Spleen (tissue), 11 donors: ENCODE data around the gene ARTN. TPM values are rescaled to one million over a fixed set of nuclear protein-coding genes. Genes with fewer than 3 reads are reported as not detected.

Source experiments
- DNase-seq: peaks from one replicate; pipeline ENCODE4 v3.0.0-alpha.2; 2020
- H3K27ac ChIP-seq, 8 donors: fragments of 200-600 bp; sonication (generic) in 7 of 8; 1 replicate in 4 of 8; 2 replicates in 4 of 8; pipeline versions ENCODE4 v1.5.0 to v1.8.0; 2016 to 2021; ENCODE audit warnings: inconsistent platforms in 4 of 8, mild to moderate bottlenecking in 4 of 8, moderate library complexity in 1 of 8
- H3K27me3 ChIP-seq, 7 donors: fragments of 200-600 bp; sonication (generic) in 6 of 7; replicated peaks in 1 of 7; 1 replicate in 4 of 7; 2 replicates in 3 of 7; pipeline versions ENCODE4 v1.5.0 to v1.8.0; 2016 to 2021; ENCODE audit warnings: inconsistent platforms in 3 of 7, mild to moderate bottlenecking in 1 of 7
- H3K36me3 ChIP-seq, 6 donors: fragments of 200-600 bp; sonication (generic) in 5 of 6; 1 replicate in 4 of 6; 2 replicates in 2 of 6; pipeline versions ENCODE4 v1.5.0 to v1.8.0; 2016 to 2021; ENCODE audit warnings: inconsistent platforms in 2 of 6
- H3K4me1 ChIP-seq, 6 donors: fragments of 200-600 bp; sonication (generic) in 5 of 6; 1 replicate in 3 of 6; 2 replicates in 3 of 6; pipeline versions ENCODE4 v1.5.0 to v1.8.0; 2016 to 2021; ENCODE audit warnings: inconsistent platforms in 3 of 6
- H3K4me3 ChIP-seq, 8 donors: fragments of 200-600 bp; sonication (generic) in 7 of 8; 1 replicate in 4 of 8; 2 replicates in 4 of 8; pipeline versions ENCODE4 v1.5.0 to v1.8.0; 2016 to 2021; ENCODE audit warnings: inconsistent platforms in 4 of 8, mild to moderate bottlenecking in 4 of 8, moderate library complexity in 2 of 8
- H3K9me3 ChIP-seq, 8 donors: fragments of 200-600 bp; sonication (generic) in 7 of 8; 1 replicate in 4 of 8; 2 replicates in 4 of 8; pipeline versions ENCODE4 v1.5.0 to v1.8.0; 2016 to 2021; ENCODE audit warnings: inconsistent platforms in 4 of 8
- POLR2A ChIP-seq, 3 donors: fragments of 450-650 bp; IDR thresholded peaks; one replicate each; pipeline ENCODE4 v1.5.1; 2017; ENCODE audit warnings: antibody characterized with exemption in 3 of 3, mild to moderate bottlenecking in 1 of 3
- POLR2AphosphoS5 ChIP-seq, 3 donors: sonication (generic); formaldehyde crosslinking; IDR thresholded peaks; one replicate each; pipeline ENCODE4 v1.5.1; 2017; ENCODE audit warnings: antibody characterized with exemption in 3 of 3
- WGBS, 5 donors: extraction: QIAGEN DNeasy Blood & Tissue Kit in 3 of 5; methylation state at CpG; one replicate each; pipeline versions ENCODE4 v1.1.5 to v1.1.7; 2013 to 2018; 5-methylcytosine and 5-hydroxymethylcytosine counted together
- intact Hi-C: fragments of 100-400 bp; cut with DNase I; formaldehyde crosslinking; loops from one replicate; pipeline ENCODE4 v1.15.0; 2023; ENCODE audit warnings: low total_unique reads
- polyA plus RNA-seq, 3 donors: library from polyadenylated mRNA; stranded (reverse); fragments of 200-250 nt; gene quantifications; one replicate each; pipeline ENCODE4 v1.2.1, GENCODE V29; 2013
- total RNA-seq, 7 donors: library from RNA; depleted of rRNA in 3 of 7; stranded (reverse); fragments of >200 nt in 3 of 7; fragmentation: NEBNext Ultra II Directional in 4 of 7; extraction: Animal tissue kit (Norgen Biotek cat#: 25700) in 4 of 7; gene quantifications; one replicate each; pipeline versions ENCODE4 v1.1.0 to v1.2.1, GENCODE V29; 2016 to 2021
- TF ChIP-seq, protein P1 (sequence below), 11 experiments: fragments of 200-600 bp in 7 of 11; fragments of 450-650 bp in 4 of 11; sonication (generic) in 4 of 11; IDR thresholded peaks in 8 of 11; conservative IDR thresholded peaks in 3 of 11; 1 replicate in 7 of 11; 2 replicates in 4 of 11; pipeline versions ENCODE4 v1.4.0 to v1.8.0; 2016 to 2021; ENCODE audit warnings: antibody characterized with exemption in 11 of 11, inconsistent platforms in 4 of 11, mild to moderate bottlenecking in 1 of 11
- donor health status: healthy with polysubstance abuse.
- donor health status: DM: no; HTN: no; CAD: no; lungs with moderate emphysema.
- donor health status: DM: no; HTN: no; CAD: no.
- donor health status: Bipolar disorder and iron deficiency.
- donor health status: healthy.
- donor health status: DM: no; HTN: no; CAD: no.
- donor health status: DM: yes; HTN: yes; CAD: no.

ARTN gene
- total and polyA plus RNA-seq, 10 donors, result 0.35 to 2.1 (median 0.72) TPM; not detected in 4

DNA sequence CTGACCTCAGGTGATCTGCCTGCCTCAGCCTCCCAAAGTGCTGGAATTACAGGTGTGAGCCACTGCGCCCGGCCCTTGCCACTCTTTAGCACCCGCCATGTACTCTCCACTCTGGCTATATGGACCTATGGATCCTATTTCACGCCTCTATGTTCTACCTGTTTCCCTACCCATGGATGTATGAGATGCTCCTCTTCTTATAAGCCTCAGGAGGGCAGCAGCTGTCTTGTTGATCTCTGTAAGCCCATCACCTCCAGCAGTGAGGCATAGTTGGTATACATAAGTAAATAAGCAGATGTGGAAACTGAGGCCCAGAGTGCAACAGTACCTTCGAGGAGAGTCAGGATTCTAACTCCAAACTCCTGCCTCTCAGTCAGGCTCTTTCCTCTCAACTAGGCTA lies 24.7 kb upstream of the ARTN start:
- Histone ChIP-seq H3K27me3 (no peaks in the 10 kb centered on the region), H3K4me1 (no peaks in the 10 kb centered on the region), H3K4me3 (no peak overlapping the region), H3K9me3 (no peaks in the 10 kb centered on the region), H3K36me3 (peaks cover 0 to 50% (median 0%) of the 10 kb centered on the region in 6 donors), H3K27ac (no peak overlapping the region)
- intact Hi-C loops, result no loop called here
- TF ChIP-seq, protein P1, sequence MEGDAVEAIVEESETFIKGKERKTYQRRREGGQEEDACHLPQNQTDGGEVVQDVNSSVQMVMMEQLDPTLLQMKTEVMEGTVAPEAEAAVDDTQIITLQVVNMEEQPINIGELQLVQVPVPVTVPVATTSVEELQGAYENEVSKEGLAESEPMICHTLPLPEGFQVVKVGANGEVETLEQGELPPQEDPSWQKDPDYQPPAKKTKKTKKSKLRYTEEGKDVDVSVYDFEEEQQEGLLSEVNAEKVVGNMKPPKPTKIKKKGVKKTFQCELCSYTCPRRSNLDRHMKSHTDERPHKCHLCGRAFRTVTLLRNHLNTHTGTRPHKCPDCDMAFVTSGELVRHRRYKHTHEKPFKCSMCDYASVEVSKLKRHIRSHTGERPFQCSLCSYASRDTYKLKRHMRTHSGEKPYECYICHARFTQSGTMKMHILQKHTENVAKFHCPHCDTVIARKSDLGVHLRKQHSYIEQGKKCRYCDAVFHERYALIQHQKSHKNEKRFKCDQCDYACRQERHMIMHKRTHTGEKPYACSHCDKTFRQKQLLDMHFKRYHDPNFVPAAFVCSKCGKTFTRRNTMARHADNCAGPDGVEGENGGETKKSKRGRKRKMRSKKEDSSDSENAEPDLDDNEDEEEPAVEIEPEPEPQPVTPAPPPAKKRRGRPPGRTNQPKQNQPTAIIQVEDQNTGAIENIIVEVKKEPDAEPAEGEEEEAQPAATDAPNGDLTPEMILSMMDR (IDR thresholded peaks at IDR 0.05 in 8 of 11, conservative IDR thresholded peaks at IDR 0.05 in 3 of 11), result no peak
- TF ChIP-seq POLR2AphosphoS5 (IDR thresholded peaks at IDR 0.05) (no peak), POLR2A (IDR thresholded peaks at IDR 0.05) (no peak)
- WGBS, 5 donors, result 91 to 99% (median 95%) methylated on average over 5 of the region's 5 CpGs
- no peak for DNase-seq

DNA sequence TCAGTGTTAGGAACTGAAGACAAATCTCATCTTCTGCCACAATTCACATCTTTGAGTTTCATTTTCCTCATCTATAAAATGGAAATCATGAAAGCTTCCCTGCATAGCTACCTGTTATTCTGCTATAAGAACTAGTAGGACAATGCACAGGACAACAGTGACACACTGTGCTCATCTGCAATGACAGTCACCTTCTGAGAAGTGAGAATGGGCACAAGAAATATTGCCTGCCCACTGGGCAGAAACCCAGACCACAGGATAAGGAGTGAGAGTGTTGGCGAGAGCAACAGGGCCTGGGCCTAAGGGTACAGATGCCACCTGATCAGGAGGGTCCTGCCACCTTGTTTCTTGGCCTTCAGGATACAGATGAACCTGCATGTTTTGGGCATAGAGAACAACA lies 23.3 kb upstream of the ARTN start:
- TF ChIP-seq POLR2AphosphoS5 (IDR thresholded peaks at IDR 0.05) (no peak), POLR2A (IDR thresholded peaks at IDR 0.05) (no peak)
- TF ChIP-seq, protein P1 (IDR thresholded peaks at IDR 0.05 in 8 of 11, conservative IDR thresholded peaks at IDR 0.05 in 3 of 11), result no peak
- intact Hi-C loops, result no loop called here
- Histone ChIP-seq H3K9me3 (no peaks in the 10 kb centered on the region), H3K27me3 (no peaks in the 10 kb centered on the region), H3K27ac (no peak overlapping the region), H3K36me3 (peaks cover 0 to 55% (median 0%) of the 10 kb centered on the region in 6 donors), H3K4me1 (no peaks in the 10 kb centered on the region), H3K4me3 (no peak overlapping the region)
- 81 to 93% (median 90%) methylated on average over 1 of the region's 1 CpG for WGBS, 5 donors
- DNase-seq, result no peak

DNA sequence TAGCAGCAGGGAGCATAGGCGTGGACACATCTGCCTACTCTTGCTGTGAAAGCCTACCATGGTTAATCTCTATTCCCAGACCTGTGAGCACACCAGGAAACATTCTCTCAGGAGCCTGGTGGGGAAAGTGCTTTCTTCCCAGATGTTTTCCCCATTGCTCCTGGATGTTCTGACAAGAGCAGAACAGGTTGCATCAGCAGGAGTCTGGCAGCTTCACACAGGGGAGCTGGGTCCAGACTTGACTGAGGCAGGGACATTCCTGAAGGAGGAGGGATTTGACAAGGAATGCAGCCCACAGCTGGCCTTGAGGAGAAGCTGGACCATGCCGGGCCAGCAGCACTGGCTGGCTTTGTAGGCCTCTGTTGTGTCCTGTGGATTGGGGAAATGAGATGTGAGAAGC lies 21.0 kb upstream of the ARTN start:
- TF ChIP-seq, protein P1 (IDR thresholded peaks at IDR 0.05 in 8 of 11, conservative IDR thresholded peaks at IDR 0.05 in 3 of 11), result no peak
- no peak for TF ChIP-seq POLR2A (IDR thresholded peaks at IDR 0.05)
- no peak for TF ChIP-seq POLR2AphosphoS5 (IDR thresholded peaks at IDR 0.05)
- Histone ChIP-seq H3K4me3 (no peak overlapping the region), H3K36me3 (peaks cover 0 to 45% (median 0%) of the 10 kb centered on the region in 6 donors), H3K4me1 (no peaks in the 10 kb centered on the region), H3K27me3 (no peaks in the 10 kb centered on the region), H3K27ac (no peak overlapping the region), H3K9me3 (no peaks in the 10 kb centered on the region)
- WGBS, 5 donors, result 78 to 92% (median 84%) methylated on average over 2 of the region's 2 CpGs
- intact Hi-C loops, result no loop called here
- no peak for DNase-seq

DNA sequence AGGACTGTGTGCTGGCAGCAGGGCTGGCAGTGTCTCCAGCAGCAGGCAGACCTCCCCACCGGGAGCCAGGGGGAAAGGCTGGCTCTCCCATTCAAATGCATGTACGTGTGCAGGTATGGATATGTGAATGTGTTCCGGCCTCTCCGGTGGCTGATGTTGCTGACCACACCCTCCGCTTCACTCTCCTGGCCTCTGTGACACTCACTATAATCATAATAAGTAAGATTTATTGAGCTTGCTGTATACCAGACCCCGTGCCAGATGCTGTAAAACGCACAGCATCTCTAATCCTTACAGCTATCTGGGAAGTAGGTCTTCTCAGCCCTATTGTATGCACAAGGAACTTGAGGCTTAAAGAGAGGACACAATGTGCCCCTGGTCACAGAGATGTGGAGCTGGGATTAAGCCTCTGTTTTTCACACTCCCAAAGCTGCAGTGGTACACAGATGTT lies 20.5 kb upstream of the ARTN start:
- TF ChIP-seq, protein P1 (IDR thresholded peaks at IDR 0.05 in 8 of 11, conservative IDR thresholded peaks at IDR 0.05 in 3 of 11), result no peak
- TF ChIP-seq POLR2AphosphoS5 (IDR thresholded peaks at IDR 0.05), result no peak
- no peak for TF ChIP-seq POLR2A (IDR thresholded peaks at IDR 0.05)
- H3K36me3 ChIP-seq, result peaks cover 0 to 41% (median 0%) of the 10 kb centered on the region in 6 donors
- intact Hi-C loops, result no loop called here
- no peak overlapping the region for H3K27ac ChIP-seq
- H3K4me1 ChIP-seq, result no peaks in the 10 kb centered on the region
- no peak for DNase-seq
- H3K27me3 ChIP-seq, result no peaks in the 10 kb centered on the region
- 71 to 89% (median 85%) methylated on average over 7 of the region's 7 CpGs for WGBS, 5 donors
- no peak overlapping the region for H3K4me3 ChIP-seq
- H3K9me3 ChIP-seq, result no peaks in the 10 kb centered on the region
